OCI-M1 (cell line): Measurements from ENCODE around the gene RGS18.
"Not testable (repeated sequence)": the region's sequence is repeated elsewhere in the genome, so short reads cannot be mapped to it uniquely, and the experiment has no call there.

ENCODE experiments used
- DNase-seq: peaks from one replicate; lab custom pipeline; 2025; lab: John Stamatoyannopoulos, UW

Gene RGS18

DNA sequence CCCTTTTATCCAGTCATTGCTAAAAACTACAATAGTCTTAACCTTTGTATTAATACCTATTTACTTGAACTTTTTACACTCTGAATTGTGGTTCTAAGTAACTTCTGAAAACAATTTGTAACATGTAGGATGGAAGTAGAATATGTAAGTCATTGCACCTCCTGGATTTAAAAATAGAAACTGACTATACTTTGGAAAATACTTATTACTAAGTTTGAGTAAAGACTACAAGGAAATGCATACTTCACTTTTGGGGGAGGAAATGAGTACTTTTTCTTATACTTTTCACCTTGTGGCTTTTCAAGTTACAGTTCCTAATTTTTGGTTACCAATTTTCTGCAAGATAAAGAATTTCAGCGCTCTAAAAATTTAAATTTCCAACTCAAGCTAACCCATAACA lies 8.7 kb downstream of the RGS18 start:
- DNase-seq, result no peak

DNA sequence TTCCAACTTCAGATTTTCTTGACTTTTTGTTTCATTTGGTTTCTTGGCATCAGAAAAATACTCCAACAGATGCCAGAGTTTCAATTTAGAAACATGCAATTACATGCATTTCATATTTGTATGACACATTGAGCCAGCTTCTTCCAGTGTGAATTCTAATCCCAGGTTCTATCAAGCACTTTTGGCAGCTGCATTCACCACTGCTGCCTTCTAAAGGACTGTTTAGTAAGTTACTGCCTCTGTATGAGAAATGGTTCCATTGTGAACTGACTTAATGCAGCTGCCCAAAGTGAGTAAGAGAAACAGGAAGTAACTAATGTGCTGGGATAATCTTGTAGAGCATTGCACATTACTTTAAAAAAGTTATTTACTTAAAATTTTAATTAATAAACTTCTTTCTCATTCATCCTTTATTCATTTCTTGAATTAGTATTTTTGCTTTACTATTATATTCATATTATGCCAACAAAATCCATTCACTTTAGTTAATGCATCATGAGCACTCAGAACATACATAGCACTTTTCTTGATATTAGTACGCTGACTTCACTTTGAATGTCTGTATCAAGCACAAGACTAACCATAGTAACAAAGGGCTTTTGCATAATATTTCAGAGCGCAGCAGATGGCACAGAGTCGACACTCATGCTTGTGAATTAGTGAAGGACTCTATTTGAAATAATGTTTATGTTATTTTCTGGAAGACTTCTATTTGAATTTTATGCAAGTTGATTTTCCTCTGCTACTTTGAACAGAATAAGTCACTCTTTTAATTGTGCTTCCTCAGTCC lies 9.8 kb downstream of the RGS18 start:
- peak; percentile 86 for DNase-seq

DNA sequence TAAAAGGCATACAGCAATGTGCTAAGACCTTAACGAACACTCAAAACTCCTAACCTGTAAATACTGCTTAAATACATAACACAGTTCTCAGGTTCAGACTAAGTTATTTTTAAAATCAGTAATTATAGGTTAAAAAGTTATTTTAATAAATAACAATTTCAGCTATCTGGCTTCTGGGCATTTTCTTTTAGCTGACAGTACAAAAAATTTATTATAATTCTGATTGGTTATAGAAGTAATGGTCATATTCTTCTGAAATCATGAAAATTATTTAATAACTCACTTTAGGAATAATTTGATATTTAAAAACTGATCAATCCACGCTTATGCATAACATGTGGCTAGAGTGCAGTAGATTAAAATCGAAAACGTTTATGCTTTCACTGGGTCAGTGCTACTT lies 10.7 kb downstream of the RGS18 start:
- no peak for DNase-seq

DNA sequence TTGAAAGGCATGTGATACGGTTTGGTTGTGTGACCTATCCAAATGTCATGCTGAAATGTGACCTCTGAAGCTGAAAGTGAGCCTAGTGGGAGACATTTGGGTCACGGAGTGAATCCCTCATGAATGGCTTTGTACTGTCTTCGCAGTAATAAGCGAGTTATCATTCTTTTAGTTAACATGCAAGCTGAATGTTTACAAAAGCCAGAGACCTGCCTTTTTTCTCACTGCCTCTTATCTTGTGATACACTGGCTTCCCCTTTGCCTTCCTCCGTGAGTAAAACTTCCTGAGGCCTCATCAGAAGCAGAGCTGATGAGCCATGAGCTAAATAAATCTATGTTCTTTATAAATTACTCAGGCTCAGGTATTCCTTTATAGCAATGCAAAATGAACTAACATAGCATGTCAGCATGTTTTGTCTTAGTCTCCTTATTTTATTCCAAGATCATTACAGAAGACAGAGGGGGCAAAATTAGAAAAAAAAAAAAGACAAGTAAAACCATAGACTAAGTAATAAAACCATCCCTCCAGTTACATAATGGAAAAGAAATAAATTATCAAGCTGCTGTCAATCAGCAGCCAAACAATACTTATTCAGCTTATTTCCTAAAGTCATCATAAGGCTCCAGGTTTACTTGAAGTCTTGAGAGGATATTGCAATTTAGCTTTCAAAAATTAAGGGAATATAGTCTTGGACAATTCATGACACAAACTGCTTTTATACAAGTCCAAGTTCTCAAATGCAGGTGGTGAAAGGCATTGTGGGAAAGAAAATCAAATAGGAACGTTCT lies 12.1 kb downstream of the RGS18 start:
- DNase-seq, result peak; percentile 87

DNA sequence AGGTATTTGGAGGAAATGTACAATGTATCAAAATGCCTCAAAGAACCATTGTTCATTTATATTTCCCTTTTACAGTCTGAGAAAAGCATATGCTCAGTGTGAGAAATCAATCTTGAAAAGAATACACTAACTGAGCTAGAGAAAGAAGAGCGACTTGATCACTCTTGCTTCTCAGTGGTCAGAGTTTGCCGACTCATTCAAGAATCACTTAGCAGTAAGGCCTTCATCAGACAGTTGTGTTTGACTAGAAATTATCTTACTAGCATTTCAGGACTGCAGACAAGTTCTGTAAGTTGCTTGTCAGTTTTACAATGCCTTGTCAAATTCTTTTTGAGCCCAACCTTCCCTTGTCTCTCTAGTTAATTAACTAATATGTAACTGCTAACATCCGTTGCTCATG lies 12.9 kb downstream of the RGS18 start:
- DNase-seq, result peak; percentile 75

DNA sequence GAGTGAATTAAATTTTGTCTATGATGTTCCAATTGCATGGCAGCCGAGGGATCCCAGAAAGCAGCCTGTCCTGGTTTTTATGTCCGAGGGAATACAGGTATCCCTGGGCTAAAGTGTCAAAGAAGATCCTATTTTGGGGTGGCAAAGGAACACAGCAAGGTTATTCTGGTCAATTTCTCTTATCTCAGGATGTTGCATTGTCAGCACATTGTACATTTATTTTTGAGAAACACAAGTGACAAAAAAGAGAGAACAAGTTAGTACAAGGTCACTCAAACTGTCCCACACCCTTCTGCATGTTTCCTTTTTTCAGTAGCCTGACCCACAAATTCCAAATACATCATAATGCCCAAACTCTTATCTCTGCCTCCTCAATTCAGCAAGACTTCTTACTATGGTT lies 17.7 kb downstream of the RGS18 start:
- no peak for DNase-seq

DNA sequence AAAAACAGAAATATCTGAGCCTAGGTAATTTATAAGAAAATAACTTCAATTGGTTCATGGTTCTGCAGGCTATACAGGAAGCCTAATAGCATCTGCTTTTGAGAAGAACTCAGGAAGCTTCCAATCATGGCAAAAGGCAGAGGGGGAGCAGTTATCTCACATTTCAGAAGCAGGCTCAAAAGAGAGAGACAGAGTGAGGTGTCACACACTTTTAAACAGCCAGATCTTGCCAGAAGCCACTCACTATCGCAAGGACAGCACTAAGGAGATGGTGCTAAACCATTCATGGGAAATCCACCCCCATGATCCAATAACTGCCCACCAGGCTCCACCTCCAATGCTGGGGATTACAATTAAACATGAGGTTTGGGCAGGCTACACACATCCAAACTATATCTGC lies 25.5 kb downstream of the RGS18 start:
- no peak for DNase-seq

DNA sequence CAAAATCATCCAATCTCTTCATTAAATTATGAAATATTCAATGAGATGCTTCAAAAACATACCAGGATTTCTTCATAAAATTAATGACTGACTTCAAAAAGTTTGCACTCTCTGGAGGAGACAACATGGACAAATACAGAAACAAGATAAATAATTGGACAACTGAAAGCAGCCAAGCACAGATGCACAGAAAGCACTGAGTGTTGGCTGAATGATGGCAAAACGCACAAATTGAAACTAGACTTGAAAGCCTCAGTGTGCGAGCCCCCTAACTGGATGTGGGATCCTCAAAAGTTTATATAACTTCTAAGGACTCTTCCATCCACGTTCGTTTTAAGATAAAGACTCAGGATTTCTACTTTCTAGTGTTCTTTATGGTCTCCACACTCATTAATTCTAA lies 27.9 kb downstream of the RGS18 start:
- DNase-seq, result no peak

DNA sequence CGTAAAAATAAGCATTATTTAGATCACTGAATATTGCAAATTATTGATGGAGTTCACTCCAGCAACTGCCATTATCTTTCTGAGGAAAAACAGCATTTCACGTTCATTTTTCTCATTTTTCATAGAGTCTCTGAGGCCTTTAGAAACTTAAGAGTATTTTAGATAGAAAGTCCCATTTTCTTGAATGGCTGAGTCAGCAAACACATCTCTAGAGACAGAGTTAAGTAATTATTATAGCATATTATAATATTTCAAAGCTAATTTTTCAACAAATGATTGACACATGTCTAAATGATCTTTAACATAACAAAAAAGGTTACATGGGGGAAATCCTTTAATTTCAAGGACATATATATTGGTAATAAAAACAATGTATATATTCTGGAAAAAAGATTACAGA lies 31.8 kb downstream of the RGS18 start:
- no peak for DNase-seq

DNA sequence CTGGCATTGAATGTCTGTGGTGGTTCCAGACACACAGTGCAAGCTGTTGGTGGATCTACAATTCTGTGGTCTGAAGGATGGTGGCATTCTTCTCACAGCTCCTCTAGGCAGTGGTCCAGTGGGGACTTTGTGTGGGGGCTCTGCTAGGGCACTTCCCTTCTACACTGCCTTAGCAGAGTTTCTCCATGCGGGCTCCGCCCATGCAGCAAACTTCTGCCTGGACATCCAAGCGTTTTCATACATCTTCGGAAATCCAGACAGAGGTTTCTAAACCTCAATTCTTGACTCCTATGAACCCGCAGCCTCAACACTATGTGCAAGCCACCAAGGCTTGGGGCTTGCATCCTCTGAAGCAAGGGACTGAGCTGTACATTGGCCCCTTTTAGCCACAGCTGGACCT lies 43.0 kb downstream of the RGS18 start:
- peak; percentile 15 for DNase-seq

DNA sequence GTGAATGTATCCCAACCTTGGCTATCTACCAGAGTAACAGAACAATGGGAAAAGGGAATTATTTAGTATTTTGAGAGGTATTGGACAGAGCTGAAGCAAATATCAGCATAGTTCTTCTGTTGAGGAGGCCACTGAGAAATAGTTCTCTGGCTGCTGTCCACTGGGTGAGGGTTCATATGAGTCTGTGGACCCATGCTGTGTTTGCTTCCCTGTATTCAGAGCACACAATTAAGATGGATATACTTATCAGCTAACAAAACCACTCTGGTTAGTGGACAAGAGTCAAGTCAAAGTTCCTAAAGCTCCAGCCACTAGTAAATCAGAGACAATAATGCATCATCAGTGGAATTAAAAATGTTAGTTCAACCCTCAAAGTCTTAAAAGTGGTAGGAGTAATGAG lies 66.1 kb downstream of the RGS18 start:
- DNase-seq, result no peak

DNA sequence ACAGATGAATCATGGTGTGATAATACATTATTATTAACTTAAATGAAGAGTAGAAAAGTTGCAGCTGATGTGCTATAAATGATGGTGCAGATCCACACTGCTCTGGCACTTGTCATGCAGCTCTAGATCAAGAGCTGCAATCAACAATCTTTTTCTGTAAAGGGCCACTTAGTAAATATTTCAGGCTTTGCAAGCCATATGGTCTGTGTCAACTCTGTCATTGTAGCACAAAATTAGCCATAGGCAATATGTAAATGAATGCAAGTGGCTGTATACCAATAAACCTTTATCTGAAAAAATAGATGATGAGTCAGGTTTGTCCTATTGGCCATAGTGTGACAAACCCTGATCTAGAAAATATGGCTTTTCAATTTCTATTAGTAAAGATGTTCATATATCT lies 66.6 kb downstream of the RGS18 start:
- no peak for DNase-seq

DNA sequence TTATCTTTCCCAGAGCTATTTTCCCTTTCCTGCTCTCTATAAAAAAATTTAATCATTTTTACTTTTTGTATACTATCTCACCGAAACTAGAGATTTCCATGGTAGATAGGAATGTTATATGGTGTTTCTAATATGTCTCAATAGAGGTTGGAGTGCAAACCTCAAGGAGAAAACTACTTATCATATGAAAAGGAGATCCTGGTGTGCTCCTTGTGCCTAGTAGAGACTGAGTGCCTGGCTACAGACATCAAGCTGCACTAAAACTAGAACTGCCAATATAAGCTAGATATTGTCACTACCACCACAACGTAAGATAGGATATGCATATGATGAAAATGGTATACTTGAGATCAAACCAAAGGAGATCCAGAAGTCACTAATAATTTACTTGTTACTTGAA lies 67.0 kb downstream of the RGS18 start:
- DNase-seq, result no peak

DNA sequence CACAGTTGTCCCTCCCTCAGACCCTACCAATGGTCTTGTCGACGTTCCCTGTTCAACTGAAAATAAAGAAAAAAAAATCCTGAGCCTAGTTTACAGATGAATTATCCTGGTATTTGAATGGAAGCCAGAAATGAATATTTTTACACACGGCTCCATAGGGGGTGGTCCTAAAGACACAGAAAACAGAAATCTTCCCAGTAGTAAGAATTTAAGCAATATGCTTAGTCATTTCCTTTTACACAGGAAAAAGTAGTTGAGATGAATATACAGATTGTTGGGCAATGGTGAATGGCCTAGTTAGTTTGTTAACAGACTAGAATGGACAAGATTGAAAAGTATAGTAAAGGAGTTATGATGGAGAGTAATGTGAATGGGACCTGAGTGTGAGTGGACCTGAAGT lies 67.4 kb downstream of the RGS18 start:
- peak; percentile 25 for DNase-seq

DNA sequence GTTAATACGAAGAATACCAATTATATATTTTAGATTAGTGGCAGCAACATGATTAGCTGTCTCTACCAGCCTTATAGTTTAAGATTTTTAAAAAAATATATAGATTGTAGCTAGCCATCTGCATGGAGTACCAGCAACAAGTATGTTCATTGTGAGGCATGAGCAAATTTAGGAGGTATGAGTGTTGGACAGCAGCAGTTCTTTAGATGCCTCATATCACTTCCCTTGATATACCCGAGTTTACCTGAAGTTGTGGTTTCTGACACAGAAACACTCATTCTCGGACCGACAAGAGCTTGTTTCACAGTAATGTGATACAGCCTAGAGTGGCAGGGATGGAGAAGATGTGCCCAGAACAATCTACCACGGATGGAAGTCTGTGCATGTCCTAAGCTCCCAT lies 69.1 kb downstream of the RGS18 start:
- DNase-seq, result no peak

DNA sequence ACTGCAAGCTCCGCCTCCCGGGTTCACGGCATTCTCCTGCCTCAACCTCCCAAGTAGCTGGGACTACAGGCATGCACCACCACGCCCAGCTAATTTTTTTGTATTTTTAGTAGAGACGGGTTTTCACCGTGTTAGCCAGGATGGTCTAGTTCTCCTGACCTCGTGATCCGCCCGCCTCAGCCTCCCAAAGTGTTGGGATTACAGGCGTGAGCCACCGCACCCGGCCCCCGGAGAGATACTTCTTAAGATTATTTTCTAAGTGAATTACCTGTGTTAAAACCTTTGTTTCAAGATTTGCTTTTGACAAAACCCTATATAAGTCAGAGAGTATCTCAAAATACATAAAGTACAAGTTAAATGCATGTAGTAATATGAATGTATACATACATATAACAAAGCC lies 69.7 kb downstream of the RGS18 start:
- not testable (repeated sequence) for DNase-seq

DNA sequence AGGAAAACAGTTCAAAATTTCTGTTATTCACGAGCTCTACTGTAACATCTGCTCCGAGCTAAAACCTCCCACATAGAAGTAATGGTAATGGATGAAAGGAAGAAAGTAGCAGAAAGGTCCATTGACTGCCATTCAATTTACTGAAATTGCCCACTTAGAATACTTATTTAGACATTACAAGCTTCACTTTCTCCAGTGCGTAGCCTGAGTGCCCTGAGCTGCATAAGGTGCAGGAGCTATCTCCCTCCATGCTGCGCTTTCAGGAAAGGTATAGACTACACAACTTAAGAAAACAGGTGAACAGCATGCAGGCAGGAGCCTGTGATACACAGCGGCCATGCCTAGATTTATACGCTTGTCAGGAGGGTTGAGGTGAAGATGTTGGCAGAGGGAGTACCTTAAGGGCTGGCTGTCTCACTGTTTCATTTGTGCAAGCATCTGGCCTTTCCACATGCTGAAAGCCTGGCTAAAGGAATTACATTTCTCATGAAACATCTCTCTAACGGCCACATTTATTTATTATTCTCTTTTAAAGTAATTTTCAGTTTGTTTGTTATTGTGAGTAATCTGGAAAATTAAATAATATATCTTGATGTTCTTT lies 74.7 kb downstream of the RGS18 start:
- no peak for DNase-seq

DNA sequence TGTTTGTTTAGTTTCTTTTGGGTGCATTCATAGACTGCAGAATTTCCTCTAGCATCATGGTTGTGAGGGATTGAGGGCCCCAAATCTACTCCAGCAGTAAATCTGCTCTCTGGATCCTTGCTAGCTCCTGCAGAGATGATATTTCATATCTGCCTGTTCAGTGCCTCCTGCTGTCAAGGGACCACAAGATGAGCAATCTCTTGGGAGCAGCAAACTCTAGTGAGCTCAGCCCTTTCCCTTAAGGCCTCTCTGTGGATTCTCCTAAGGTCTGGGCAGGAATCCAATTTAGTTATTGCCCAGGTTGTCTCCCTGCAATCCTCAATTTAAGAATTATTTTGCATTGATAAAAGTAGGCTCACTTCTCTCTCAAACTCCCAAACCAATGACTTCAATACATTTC lies 76.9 kb downstream of the RGS18 start:
- peak; percentile 22 for DNase-seq
